Bronchial epithelial cell (primary cell): ENCODE measurements around the gene ZCCHC24. TPM values are rescaled to one million over a fixed set of nuclear protein-coding genes. Genes with fewer than 3 reads are reported as not detected.

Source experiments
- DNase-seq: peaks from one replicate; pipeline ENCODE4 v3.0.0-alpha.2; 2010; ENCODE audit warnings: low read depth
- FAIRE-seq: peaks from 2 replicates; lab custom pipeline; 2011; peaks lifted over from hg19 to GRCh38; lab: Jason Lieb, UNC
- H3K27me3 ChIP-seq: 2 replicates; pipeline ENCODE4 v1.5.1; 2011; ENCODE audit warnings: low read length; ENCODE audit not compliant: control insufficient read depth, insufficient read depth
- H3K36me3 ChIP-seq: 2 replicates; pipeline ENCODE4 v1.5.1; 2011; ENCODE audit warnings: low read length; ENCODE audit not compliant: control insufficient read depth, insufficient read depth
- H3K4me3 ChIP-seq: 2 replicates; pipeline ENCODE4 v1.5.1; 2011; ENCODE audit warnings: mild to moderate bottlenecking, low read depth, low read length, control low read depth
- CTCF ChIP-seq: IDR thresholded peaks from 2 replicates; pipeline ENCODE4 v1.5.1; 2011; ENCODE audit warnings: mild to moderate bottlenecking, moderate library complexity, low read length, control low read depth, inconsistent platforms; ENCODE audit not compliant: insufficient read depth, severe bottlenecking
- total RNA-seq: library from RNA; depleted of rRNA; stranded (reverse); fragments of >200 nt; gene quantifications from 2 replicates; pipeline ENCODE4 v1.2.1, GENCODE V29; 2014

Gene ZCCHC24
- total RNA-seq, 1 donor from 2014 or later = 0.53 TPM

DNA sequence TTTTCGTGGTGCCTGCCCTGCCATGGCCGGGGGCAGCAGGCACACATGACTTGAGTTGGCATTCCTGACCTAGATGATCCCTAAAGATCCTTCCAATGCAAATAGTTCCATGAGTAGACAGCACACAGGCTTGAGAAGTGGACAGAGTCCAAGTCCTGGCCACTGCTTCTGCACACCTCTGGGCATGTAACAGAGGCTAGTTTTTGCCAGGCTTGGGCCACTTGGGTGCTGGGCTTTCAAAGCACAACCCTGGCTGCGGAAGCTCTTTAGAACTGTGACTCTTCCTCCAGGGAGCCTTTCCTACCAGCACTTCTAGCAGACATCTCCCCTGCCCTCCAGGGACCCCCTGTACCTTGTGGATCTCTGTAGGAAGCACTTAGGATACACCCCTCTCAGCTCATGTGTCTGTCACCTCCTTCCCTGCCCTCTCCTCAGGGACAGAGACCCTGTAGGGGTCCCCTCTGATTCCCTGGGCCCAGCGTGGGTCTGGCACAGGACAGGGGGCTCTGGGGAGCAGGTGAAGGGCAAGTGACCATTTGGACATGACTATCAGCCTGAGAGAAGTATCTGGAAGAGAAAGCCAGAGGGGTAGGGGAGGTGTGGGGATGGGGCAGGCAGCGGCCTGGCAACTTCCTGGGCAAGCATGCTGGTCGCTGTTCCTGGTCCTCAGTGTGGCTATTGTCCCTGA, 36.2 kb downstream of the ZCCHC24 start:
- no peaks in the 10 kb centered on the region for H3K36me3 ChIP-seq
- H3K4me3 ChIP-seq = no peak overlapping the region
- DNase-seq = no peak
- FAIRE-seq = peak; percentile 70
- no peaks in the 10 kb centered on the region for H3K27me3 ChIP-seq
- no peak for TF ChIP-seq CTCF

- H3K4me3 ChIP-seq = no peak overlapping the region
- H3K27me3 ChIP-seq = no peaks in the 10 kb centered on the region
- DNase-seq (no peak), FAIRE-seq (no peak)
- no peak for TF ChIP-seq CTCF
- no peaks in the 10 kb centered on the region for H3K36me3 ChIP-seq
Observed at GRCh38 chr10:79407811-79408795, 37.3 kb downstream of the ZCCHC24 start.

- DNase-seq = no peak
- TF ChIP-seq CTCF = no peak
- Histone ChIP-seq H3K27me3 (no peaks in the 10 kb centered on the region), H3K36me3 (no peaks in the 10 kb centered on the region), H3K4me3 (no peak overlapping the region)
- FAIRE-seq = no peak
Observed at GRCh38 chr10:79407423-79407796, 38.0 kb downstream of the ZCCHC24 start.

DNA sequence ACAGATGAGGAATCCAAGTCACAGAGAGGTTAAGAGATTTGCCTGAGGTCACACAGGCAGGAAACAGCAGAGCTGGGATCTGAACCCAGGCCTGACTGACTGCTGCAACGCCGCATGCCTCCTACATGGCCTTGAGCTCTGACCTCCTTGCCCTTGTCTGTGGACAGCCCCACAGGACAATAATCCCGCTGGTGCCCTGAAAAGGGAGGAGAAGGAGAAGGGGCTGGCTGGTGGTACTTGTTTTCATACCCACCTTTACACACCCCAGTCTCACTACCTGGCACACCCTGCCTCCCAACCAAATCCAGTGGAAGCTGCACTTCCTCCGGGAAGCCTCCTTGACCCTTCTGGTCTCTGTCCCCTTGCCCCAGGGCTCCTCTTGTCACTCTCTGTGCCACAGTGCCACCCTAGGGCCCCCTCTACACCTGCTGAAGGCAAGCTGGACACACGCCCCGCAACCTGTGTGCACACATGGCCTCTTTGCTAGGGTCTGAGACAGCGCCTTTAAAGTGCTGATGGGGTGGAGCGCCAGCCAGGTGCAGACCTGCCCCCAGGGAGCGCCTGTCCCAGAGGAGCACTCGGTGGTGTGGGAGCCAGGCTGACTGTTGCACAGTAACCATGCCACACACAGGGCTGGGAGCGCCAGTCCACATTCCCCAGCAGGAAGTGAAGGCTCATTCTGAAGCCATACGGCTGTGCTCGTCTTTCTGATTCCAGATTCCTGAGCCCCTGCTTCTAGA, 38.6 kb downstream of the ZCCHC24 start:
- DNase-seq = no peak
- FAIRE-seq = peak; percentile 52
- Histone ChIP-seq H3K27me3 (no peaks in the 10 kb centered on the region), H3K36me3 (no peaks in the 10 kb centered on the region), H3K4me3 (no peak overlapping the region)
- no peak for TF ChIP-seq CTCF

GRCh38 chr10:79405995-79406515, 39.4 kb downstream of the ZCCHC24 start:
- Histone ChIP-seq H3K36me3 (no peaks in the 10 kb centered on the region), H3K27me3 (no peaks in the 10 kb centered on the region), H3K4me3 (no peak overlapping the region)
- DNase-seq (no peak), FAIRE-seq (no peak)
- no peak for TF ChIP-seq CTCF
